ENCODE results near the gene SOWAHB. TPM values are rescaled to one million over a fixed set of nuclear protein-coding genes. Genes with fewer than 3 reads are reported as not detected.

SOWAHB gene
- total RNA-seq, 1 donor from 2014 or later, result not detected

DNA sequence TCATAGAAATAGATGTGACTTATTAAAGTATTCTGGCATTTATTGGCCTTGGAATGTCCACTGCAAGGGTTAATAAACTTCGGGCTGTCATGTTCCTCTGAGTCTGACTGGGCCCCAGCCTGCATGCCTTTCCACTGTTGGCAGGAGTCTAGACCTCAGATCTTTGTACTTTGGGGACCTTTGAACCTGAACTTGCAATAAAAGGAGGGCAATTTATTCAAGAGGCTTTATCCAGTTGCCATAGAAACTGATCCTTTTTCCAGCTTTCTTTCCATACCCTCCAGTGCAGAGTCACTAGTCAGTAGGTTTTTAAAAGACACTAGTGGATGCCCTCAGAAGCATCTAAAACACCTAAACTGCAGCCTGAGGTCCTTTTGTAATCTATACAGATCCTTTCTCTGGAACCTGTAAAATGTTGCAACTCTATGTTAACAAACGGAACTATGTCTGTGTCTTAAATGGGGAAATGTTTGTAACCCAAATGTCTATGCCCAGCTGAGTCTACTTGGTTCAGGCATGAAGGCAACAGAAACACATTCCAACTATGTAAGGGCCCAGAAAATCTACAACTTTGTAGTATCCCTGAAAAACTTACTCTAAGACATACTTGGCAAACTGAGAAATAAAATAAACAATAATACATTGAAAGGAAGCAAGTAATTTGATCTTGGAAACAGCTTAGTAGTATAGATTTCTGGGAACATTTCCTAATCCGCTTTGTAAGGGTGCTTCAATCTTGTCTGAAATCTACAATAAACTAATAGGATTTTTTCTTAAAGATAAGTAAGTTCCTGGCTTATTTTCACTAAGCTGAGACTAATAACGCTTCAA lies 41.5 kb downstream of the SOWAHB start:
- DNase-seq (ENCODE audit: low read depth, low spot score), result no peak

DNA sequence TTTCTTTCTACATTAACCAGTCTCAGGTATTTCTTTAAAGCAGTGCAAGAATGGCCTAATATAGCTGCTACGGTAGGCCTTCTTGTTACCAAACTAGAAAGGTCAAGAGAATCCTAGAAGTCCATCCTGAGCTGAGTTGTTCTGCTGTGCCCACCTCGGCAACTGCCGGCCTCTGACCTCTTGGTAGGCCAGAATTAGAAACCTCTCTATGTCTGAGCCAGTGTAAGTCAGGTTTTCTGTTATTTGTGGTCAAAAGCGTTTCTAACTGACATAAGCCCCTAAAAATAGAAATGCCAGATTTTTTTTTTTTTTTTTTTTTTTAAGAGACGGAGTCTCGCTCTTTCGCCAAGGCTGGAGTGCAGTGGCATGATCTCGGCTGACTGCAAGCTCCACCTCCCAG lies 43.1 kb downstream of the SOWAHB start:
- no peak for DNase-seq (ENCODE audit: low read depth, low spot score)

DNA sequence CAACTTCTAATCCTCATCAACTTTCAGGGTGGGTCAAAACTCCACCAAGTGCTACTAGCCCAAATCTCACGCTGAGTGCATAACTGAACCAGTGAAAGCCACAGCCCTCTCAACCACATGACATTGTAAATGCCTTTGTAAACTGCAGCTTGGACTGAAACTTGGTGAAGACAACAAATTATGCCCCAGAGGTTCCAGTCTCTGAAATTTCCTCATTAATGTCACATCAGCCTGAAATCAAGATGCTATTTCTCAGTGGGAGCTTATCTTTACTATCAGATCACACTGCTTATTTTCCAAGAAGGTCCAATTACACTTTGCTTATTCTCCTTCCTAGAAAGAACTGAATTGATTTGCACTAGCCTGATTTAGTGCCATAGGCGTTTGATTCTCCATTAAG lies 46.6 kb downstream of the SOWAHB start:
- no peak for DNase-seq (ENCODE audit: low read depth, low spot score)

DNA sequence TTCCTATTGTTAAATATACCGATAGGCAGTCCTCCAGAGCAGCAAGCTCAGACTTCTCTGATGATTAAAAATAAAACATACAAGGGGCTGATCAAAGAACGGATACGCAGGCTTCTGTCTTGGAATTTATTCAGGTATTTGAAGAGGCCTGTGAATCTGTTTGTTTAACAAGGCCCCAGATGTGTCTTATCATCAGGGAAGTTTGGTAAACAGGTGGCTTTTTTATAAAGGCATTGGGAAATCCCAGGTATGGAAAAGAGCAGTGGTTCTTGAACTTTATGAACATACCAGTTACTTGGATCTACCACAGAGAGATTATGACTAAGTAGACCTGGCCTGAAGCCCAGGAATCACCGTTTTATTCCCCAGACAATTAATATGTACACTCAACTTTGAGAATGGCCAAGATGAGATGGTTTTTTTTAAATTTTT lies 47.9 kb downstream of the SOWAHB start:
- DNase-seq (ENCODE audit: low read depth, low spot score), result peak; percentile 2

Other genes starting within 250 kb of the SOWAHB start
- gene SEPTIN11, start 51.6 kb upstream of the SOWAHB start, total RNA-seq, result 163 and 206 TPM in 2 replicates
- 89.0 and 108 TPM in 2 replicates for gene CCNI, start 177.8 kb upstream of the SOWAHB start, total RNA-seq

Data from pulmonary artery endothelial cell (primary cell).